ENCODE measurements around the gene TATDN3.
"Not testable (repeated sequence)": the region's sequence is repeated elsewhere in the genome, so short reads cannot be mapped to it uniquely, and the experiment has no call there.

Gene TATDN3, protein sequence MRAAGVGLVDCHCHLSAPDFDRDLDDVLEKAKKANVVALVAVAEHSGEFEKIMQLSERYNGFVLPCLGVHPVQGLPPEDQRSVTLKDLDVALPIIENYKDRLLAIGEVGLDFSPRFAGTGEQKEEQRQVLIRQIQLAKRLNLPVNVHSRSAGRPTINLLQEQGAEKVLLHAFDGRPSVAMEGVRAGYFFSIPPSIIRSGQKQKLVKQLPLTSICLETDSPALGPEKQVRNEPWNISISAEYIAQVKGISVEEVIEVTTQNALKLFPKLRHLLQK

DNA sequence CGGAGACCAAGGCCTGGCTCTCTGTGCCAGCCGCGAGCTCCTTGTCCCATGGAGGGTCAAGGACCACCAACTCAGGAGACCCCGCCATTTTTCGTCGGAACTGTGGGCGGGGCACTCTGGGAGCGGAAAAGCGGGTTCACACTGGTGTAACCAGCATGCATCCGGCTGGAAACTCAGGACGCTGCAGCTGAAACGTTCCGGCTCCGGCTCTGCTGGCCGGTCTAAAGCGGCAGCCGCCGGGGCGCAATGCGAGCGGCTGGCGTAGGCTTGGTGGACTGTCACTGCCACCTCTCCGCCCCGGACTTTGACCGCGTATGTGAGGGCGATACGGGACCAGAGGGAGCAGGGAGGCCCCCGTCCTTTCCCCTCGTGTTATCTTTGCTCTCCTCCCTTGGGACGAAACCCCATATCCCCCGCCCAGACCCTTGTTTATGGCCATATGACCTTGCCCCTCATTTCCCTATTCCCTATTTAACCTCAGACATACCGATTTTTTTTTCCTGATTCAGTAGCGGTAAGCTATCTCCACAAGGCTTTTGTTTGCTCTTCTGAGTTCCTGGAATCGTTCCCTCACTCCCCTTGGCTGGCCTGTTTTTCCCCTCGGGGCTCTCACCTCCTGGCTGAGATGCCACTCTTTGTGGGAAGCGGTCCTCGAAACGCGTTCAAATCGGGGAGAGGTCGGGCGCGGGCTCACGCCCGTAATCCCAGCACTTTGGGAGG is at the start of gene TATDN3, which contains the start of gene NSL1:
Gene TATDN3 (plus strand): TSS at position 219 of the 720 bp plus-strand sequence. CDS start 28 bp downstream, at position 247.
Gene NSL1 (minus strand): TSS at position 102 of the 720 bp plus-strand sequence. CDS start 14 bp downstream, at position 88.
- DNase-seq (ENCODE audit: low read depth, low spot score) = peak; percentile 91

DNA sequence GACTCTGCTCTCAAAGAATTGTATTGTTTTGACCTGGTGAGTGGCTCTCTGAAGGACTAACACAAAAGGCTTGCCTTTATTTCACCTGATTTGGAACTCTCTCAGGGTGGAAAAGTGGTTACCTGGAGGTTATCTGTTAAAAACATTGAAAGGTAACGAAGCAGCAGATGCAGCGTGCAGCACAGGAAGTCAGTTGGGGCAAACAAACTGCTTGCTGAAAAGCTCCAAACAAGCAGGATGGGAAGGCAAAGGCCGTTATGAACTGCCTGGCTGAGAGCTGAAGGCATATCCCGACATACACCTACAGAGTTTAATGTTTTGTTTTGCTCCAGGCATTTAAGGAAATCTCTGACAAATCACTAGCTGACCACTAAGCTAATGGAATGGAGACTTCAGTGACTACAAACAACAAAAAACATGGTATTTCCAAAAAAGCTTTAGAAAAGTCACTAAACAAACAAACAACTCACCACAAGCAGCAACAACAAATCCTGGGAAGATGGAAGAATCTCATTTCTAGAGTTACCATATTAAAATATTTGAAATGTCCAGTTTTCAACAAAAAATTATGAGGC is 47.7 kb upstream of the TATDN3 start:
- no peak for DNase-seq (ENCODE audit: low read depth, low spot score)

DNA sequence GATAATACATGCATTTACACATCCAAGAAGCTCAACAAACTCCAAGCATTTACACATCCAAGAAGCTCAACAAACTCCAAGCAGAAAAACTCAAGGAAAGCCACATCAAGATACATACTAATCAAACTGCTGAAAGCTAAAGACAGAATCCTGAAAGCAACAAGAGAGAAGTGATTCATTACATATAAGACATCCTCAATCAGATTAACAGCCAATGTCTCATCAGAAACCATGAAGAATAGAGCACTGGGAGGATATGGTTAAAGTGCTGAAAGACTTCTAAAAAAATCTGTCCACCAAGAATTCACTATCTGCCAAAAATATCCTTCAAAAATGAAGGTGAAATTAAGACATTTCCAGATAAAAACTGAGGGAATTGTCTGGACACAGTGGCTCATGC is 46.4 kb upstream of the TATDN3 start:
- DNase-seq (ENCODE audit: low read depth, low spot score) = no peak

DNA sequence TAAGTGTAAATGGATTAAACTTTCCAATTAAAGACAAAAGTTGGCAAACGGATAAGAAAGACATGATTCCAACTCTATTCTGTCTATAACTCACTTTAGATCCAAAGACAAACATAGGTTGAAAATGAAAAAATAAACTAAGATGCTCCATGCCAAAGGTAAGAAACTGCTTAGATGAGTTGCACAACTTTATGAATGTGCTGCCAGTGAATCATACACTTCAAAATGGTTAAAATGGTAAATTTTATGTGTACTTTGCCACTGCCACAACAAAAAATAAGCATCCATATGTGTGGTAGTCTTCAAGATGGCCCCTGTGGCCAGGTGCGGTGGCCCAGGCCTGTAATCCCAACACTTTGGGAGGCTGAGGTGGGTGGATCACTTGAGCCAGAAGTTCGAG is 45.1 kb upstream of the TATDN3 start:
- DNase-seq (ENCODE audit: low read depth, low spot score) = no peak

DNA sequence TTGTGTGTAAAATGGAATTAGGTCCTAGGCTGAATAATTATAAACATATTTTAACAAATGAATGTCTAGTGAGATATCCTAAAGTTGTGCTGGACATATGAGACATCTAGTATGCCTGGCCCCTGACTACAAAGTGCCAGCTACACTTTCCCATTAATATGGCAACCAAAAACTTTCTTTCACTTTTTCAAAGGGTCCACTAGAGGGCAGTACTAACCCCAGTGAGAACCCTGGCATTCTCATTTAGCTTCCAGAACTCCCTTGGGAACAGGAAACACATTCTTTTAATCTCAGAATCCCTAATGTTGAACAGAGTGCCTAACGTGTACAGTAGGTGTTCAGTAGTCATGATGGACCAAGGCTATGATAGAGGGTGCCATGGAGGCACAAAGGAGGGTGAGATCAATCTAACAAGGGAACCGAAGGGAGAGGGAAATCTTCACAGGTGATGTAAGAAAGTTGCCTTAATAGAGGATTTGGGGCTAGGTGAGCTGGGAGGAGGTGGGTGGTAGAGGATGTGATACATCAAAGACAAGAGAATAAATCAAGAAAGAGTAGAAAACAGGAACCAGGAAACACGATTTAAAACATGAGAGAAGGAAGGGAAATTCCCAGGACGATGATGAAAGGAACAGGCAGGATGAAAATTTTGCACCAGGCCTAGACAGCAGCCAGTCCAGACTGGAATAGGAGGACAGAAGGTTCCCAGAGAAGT is 41.7 kb upstream of the TATDN3 start:
- no peak for DNase-seq (ENCODE audit: low read depth, low spot score)

DNA sequence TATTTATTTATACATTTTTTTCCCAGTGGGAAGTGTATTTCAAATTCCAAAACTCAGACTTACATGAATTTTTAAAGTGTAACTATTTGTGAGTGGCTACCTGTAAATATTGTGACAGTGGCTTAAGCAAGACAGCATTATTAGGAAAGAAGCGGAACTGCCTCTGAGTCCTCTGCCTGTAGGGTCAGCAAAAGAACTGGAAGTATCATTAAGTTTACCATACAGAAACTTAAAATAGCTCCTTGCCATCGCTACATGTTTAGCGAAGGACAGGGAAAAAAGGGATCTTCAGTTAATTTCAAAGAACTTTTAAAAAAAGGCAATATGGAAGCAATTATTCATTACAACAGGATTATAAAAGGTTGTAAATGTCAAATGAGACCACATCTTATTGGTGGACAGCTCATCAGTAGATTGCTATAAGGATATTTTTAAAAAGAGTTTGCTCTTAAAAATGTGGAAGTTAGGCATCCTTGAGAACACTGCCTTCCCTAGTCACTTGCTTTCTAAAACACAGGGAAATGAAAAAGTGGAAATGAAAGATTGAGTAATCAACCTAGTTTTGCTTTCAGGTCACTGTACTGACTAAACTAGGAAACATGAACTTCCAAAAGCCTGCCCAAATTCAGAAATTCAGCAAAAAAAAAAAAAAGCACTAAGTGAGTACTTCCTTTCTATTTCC is 39.3 kb upstream of the TATDN3 start:
- no peak for DNase-seq (ENCODE audit: low read depth, low spot score)

DNA sequence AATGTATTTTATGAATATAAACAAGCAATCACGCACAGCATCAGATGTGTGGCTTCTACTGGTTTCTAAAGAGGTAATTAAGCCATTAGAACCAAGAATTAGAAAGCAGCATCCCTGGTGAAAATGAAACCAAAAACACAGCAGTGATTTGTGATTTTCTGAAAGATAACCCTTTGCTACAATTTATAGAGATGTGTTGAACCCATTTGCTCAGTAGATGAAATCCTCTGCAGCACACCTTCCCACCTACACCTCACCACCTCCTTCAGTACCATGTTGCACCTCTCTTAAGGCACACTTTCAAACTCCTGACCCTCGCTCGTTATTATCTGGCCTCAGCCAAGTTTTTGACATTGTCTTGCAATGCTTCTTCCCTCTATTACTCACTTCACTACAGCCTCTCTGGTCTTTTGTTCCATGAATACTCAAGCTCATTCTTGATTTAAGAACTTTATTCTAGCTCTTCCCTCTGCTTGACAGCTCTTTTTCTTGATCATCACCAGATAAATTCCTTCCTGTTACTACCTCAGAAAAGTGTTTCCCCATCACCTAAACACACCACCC is 38.7 kb upstream of the TATDN3 start:
- DNase-seq (ENCODE audit: low read depth, low spot score) = no peak

DNA sequence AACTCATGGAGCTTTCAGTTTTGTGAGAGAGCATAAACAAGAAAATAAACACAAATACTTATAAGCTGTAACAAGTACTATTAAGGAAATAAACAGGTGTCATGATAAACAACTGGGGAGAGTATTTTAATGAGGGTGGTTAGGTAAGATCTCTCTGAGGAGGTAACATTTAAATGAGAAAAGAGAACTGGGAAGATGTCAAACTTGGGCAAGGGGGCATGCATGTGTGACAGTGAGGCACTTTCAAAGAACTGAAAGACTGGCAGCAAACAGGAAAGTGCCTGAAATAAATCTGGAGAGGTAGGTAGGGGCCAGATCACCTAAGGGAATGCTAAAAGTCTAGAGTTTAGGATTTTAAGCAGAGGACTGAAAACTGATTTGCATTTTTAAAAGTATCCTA is 37.9 kb upstream of the TATDN3 start:
- no peak for DNase-seq (ENCODE audit: low read depth, low spot score)

DNA sequence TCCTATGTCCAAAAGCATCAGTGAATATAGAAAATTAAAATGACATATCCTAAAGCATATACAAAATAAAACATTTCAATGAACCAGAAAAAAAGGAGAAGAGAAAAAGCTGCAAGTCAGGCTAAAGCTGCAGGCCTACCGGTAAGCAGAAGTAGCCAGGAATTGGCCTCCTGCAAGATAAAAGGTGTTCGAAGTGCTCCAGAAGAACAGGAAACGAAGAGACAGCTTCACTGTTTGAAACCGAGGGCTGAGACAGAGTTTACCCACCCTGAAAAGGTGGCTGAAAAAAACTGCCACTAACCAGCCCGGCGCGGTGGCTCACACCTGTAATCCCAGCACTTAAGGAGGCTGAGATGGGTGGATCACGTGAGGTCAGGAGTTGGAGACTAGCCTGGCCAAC is 37.5 kb upstream of the TATDN3 start:
- DNase-seq (ENCODE audit: low read depth, low spot score) = no peak

DNA sequence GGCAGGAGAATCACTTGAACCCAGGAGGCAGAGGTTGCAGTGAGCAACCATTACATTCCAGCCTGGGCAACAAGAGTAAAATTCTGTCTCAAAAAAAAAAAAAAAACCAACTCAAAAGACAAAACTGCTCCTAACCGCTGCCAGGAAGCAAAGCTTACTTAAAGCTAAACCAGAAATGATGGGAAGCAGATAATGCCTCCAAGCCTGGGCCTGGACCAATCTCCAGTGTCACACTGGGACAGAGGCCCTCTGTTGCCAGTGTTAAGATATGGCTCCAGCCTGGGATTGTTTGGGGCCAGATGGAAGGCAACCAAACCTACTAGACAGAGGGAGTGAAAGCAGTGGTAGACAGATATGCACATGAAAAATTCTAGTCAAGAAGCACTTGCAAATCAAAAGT is 37.0 kb upstream of the TATDN3 start:
- no peak for DNase-seq (ENCODE audit: low read depth, low spot score)

DNA sequence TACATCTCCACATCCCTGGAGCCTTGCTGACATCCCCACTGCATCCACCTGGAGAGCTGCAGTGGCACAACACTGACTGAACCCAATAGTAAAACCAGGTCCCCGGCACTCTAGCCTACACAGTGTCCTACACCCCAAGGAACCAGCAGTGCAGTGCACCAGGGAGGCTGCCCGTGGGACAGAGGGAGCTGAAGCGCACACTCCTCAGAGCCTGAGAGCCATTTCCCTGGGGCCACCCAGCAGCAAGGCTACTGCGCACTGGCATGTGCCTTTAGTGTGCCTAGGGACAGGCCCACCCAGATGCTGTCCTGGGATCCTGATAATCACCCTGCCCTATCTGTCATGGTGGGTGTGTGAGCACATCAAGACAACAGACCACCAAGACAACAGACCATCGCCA is 32.0 kb upstream of the TATDN3 start:
- DNase-seq (ENCODE audit: low read depth, low spot score) = no peak

DNA sequence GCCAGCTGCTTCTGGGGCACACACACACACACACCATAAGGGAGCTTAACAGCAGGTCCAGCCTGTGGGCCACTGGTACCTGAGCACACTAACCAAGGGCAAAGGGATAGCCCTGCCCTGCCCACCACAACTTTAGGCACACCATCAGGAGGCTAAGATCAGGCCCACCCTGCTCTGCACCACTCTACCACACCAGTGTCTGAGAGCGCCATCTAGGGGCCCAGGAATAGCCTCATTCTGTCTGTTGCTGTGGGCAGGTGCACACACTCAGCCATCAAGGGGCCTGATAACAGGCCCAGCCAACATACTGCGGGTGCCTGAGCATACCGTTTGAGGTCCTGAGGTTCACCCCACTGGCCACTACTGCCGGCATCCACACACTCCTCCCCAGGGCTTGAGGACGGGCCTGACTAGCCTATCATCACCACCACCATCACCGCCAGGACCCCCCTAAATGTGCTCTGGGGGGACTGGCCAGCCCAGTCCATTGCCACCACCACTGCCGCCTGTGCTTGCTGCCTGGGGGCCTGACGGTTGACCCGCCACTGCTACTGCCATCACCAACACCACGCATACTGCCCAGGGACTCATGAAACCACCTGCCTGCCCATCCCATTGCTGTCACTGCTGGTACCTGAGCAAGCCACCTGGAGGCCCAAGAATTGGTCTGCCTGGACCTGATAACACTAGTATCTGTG is 31.4 kb upstream of the TATDN3 start:
- peak; percentile 11 for DNase-seq (ENCODE audit: low read depth, low spot score)

DNA sequence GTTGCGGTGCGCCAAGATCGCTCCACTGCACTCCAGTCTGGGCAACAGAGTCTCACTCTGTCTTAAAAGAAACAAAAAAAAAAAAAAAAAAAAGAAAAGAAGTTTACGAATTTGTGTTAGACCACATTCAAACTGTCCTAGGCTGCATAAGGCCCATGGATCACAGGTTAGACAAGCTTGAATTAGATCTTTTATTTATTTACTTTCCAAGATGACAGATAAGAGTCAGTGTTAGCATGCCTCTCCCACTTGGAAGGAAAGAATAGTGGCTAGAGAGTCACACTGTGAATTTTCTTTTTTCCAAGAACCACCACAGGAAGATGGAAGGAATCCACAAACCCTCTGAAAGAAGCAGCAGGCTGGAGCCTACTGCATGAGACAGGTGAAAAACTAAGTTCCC is 29.5 kb upstream of the TATDN3 start:
- no peak for DNase-seq (ENCODE audit: low read depth, low spot score)

DNA sequence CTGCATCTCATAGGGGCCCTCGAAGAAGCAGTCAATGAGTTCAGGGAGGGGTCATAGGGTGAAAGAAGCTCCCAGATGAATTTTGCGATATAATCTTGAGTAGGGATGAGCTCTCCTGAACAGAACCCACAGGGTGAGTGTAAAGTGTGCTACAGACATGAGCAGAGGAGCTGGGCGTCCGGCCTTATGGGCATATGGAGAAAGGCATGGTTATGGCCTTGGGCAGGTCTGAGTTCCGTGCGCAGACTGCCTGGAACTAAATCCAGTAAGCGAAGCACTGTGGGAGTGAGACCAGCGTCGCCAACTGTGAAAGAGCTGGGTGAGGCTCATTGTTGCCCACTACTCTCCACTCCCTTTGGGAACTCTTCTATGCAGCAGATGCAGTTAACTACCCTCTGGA is 28.9 kb upstream of the TATDN3 start:
- DNase-seq (ENCODE audit: low read depth, low spot score) = no peak

DNA sequence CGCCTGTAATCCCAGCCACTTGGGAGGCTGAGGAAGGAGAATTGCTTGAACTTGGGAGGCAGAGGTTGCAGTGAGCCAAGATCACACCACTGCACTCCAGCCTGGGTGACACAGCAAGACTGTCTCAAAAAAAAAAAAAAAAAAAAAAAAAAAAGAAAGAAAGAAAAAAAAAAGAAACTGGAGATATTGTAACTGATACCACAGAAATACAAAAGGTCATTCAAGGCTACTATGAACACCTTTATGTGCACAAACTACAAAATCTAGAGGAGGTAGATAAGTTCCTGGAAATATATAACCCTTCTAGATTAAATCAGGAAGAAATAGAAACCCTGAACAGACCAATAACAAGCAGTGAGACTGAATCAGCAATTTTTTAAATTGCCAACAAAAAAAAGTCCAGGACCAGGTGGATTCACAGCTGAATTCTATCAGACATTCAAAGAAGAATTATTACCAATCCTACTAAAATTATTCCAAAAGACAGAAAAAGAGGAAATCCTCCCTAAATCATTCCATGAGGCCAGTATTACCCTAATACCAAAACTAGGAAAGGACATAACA is 26.9 kb upstream of the TATDN3 start:
- DNase-seq (ENCODE audit: low read depth, low spot score) = not testable (repeated sequence)

DNA sequence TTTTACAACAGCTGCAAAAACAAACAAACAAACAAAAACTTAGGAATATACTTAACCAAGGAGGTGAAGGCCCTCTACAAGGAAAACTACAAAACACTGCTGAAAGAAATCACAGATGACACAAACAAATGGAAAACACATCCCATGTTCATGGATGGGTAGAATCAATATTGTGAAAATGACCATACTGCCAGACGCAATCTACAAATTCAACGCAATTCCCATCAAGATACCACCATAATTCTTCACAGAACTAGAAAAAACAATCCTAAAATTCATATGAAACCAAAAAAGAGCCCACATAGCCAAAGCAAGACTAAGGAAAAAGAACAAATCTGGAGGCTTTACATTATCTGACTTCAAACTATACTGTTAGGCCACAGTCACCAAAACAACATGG is 24.9 kb upstream of the TATDN3 start:
- not testable (repeated sequence) for DNase-seq (ENCODE audit: low read depth, low spot score)

DNA sequence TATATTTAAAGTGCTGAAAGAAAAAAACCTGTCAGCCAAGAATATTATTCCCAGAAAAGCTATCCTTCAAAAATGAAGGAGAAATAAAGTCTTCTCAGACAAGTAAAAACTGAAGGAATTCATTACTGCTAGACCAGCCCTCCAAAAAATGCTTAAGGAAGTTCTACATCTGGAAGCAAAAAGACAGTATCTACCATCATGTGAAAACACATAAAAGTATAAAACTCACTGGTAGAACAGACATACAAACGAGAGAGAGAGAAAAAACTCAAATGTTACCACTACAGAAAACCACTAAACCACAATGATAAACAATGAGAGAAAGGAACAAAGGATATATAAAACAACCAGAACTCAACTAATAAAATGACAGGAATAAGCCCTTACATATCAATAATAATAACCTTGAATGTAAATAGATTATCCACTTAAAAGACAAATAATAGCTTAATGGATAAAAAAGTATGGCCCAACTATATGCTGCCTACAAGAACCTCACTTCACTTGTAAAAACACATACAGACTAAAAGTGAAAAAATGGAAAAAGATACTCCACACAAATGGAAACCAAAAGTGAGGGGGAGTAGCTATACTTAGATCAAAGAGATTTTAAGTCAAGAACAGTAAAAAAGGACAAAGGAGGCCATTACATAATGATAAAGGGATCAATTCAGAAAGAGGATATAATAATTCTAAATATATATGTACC is 22.1 kb upstream of the TATDN3 start:
- DNase-seq (ENCODE audit: low read depth, low spot score) = no peak

DNA sequence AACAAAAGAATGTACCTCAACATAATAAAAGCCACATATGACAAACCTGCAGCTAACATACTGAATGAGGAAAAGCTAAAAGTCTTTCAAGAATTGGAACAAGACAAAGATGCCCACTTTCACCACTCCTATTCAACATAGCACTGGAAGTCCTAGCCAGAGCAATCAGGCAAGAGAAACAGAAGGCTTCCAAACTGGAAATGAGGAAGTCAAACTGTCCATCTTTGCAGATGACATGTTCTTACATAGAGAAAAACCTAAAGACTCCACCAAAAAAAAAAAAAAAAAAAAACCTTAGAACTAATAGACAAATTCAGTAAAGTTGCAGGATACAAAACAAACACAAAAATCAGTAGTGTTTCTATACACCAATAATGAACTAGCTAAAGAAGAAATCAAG is 20.4 kb upstream of the TATDN3 start:
- no peak for DNase-seq (ENCODE audit: low read depth, low spot score)

DNA sequence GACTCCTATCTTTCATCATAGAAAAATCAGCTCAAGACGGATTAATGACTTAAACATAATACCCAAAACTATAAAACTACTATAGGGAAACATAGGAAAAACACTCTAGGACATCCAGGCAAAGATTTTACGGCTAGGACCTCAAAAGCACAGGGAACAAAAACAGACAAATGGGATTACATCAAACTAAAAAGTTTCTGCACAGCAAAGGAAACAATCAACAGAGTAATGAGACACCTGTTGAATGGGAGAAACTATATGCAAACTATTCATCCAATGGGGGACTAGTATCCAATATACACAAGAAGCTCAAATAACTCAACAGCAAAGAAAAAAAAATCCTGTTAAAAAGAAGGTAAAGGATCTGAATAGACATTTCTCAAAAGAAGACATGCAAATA is 18.7 kb upstream of the TATDN3 start:
- no peak for DNase-seq (ENCODE audit: low read depth, low spot score)

DNA sequence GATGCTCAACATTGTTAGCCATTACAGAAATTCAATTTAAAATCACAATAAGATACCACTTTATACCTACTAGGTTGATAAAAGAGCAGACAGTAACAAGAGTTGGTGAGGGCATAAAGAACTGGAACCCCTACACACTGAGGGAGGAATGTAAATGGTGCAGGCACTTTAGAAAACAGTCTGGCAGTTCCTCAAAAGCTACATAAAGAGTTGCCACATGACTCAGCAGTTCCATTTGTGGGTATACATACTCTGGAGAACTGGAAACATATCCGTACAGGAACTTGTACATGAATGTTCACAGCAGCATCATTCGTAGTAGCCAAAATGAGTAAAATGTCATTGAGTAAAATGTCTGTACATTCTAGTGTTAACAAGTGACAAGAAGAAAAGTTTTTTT is 17.1 kb upstream of the TATDN3 start:
- no peak for DNase-seq (ENCODE audit: low read depth, low spot score)

Measured in activated CD4-positive, CD25-positive, alpha-beta regulatory T cell treated with anti-CD3 and anti-CD28 coated beads, Interleukin-2, amount 50 U/mL, for 16 hours (primary cell).